Thoracic aorta (tissue), 2 donors: ENCODE data around the gene IFITM2. TPM values are rescaled to one million over a fixed set of nuclear protein-coding genes. Genes with fewer than 3 reads are reported as not detected.
A peak's percentile ranks its signal among the peaks of the same experiment; 100 is the strongest.

Experiments
- ATAC-seq: fragments of 150-250 bp; one replicate; pipeline ENCODE4 v1.8.0; 2017; ENCODE audit warnings: low read depth; ENCODE audit not compliant: insufficient number of reproducible peaks, low FRiP score
- DNase-seq: peaks from one replicate; pipeline ENCODE4 v3.0.0-alpha.2; 2020; ENCODE audit warnings: low spot score
- H3K27ac ChIP-seq, 2 donors: fragments of 200-600 bp; sonication (generic); 1 replicate in 1 of 2; 2 replicates in 1 of 2; pipeline ENCODE4 v1.5.1; 2016; ENCODE audit warnings: mild to moderate bottlenecking in 2 of 2, moderate library complexity in 2 of 2
- H3K27me3 ChIP-seq: fragments of 200-600 bp; sonication (generic); replicated peaks from 2 replicates; pipeline ENCODE4 v1.6.0; 2016; ENCODE audit warnings: mild to moderate bottlenecking; ENCODE audit not compliant: insufficient read depth
- H3K36me3 ChIP-seq: fragments of 200-600 bp; sonication (generic); one replicate; pipeline ENCODE4 v1.5.1; 2016
- H3K4me1 ChIP-seq, 2 donors: fragments of 200-600 bp; sonication (generic); 1 replicate in 1 of 2; 2 replicates in 1 of 2; pipeline versions ENCODE4 v1.5.1 to v1.6.0; 2016; ENCODE audit warnings: low read depth in 2 of 2, mild to moderate bottlenecking in 1 of 2; ENCODE audit not compliant: control insufficient read depth in 1 of 2
- H3K4me3 ChIP-seq: fragments of 200-600 bp; sonication (generic); 2 replicates; pipeline ENCODE4 v1.5.1; 2016; ENCODE audit warnings: mild to moderate bottlenecking
- H3K9me3 ChIP-seq: fragments of 200-600 bp; sonication (generic); 2 replicates; pipeline ENCODE4 v1.5.1; 2016
- CTCF ChIP-seq: fragments of 200-600 bp; sonication (generic); IDR thresholded peaks from one replicate; pipeline ENCODE4 v1.5.1; 2019; ENCODE audit warnings: antibody characterized with exemption
- total RNA-seq, 2 donors: library from RNA; depleted of rRNA; stranded (reverse); fragments of >200 nt; gene quantifications; one replicate each; pipeline versions ENCODE4 v1.1.0 to v1.2.3, GENCODE V29; 2016

The IFITM2 gene
- total RNA-seq, 2 donors from 2014 or later = 275 to 477 TPM

GRCh38 chr11:334264-334994 lies 26.8 kb downstream of the IFITM2 start:
- H3K4me1 ChIP-seq = peaks cover 0 to 10% of the 10 kb centered on the region in 2 donors
- H3K36me3 ChIP-seq = no peaks in the 10 kb centered on the region
- no peak overlapping the region for H3K4me3 ChIP-seq
- no peak overlapping the region for H3K27ac ChIP-seq
- H3K9me3 ChIP-seq = no peaks in the 10 kb centered on the region
- DNase-seq (no peak), ATAC-seq (no peak)
- no peak for TF ChIP-seq CTCF
- no peaks in the 10 kb centered on the region for H3K27me3 ChIP-seq

GRCh38 chr11:335779-336658 lies 28.4 kb downstream of the IFITM2 start:
- Histone ChIP-seq H3K4me3 (no peak overlapping the region), H3K9me3 (no peaks in the 10 kb centered on the region), H3K27me3 (no peaks in the 10 kb centered on the region), H3K4me1 (peaks cover 0 to 10% of the 10 kb centered on the region in 2 donors), H3K36me3 (no peaks in the 10 kb centered on the region), H3K27ac (peak overlapping the region; percentile 10 to 51)
- no peak for TF ChIP-seq CTCF
- DNase-seq (no peak), ATAC-seq (no peak)

GRCh38 chr11:336659-337198 lies 29.1 kb downstream of the IFITM2 start:
- Histone ChIP-seq H3K4me1 (peaks cover 0 to 10% of the 10 kb centered on the region in 2 donors), H3K4me3 (no peak overlapping the region), H3K36me3 (no peaks in the 10 kb centered on the region), H3K9me3 (no peaks in the 10 kb centered on the region), H3K27me3 (no peaks in the 10 kb centered on the region), H3K27ac (peak overlapping the region in 1 of 2 donors; percentile 10)
- no peak for TF ChIP-seq CTCF
- DNase-seq (no peak), ATAC-seq (no peak)

GRCh38 chr11:337711-338110 lies 30.1 kb downstream of the IFITM2 start:
- ATAC-seq (no peak), DNase-seq (no peak)
- peaks cover 0 to 10% of the 10 kb centered on the region in 2 donors for H3K4me1 ChIP-seq
- no peak overlapping the region for H3K27ac ChIP-seq
- H3K36me3 ChIP-seq = no peaks in the 10 kb centered on the region
- no peak overlapping the region for H3K4me3 ChIP-seq
- no peak for TF ChIP-seq CTCF
- H3K27me3 ChIP-seq = no peaks in the 10 kb centered on the region
- no peaks in the 10 kb centered on the region for H3K9me3 ChIP-seq

- ATAC-seq (no peak), DNase-seq (no peak)
- H3K27ac ChIP-seq = no peak overlapping the region
- no peaks in the 10 kb centered on the region for H3K9me3 ChIP-seq
- H3K27me3 ChIP-seq = no peaks in the 10 kb centered on the region
- no peak overlapping the region for H3K4me3 ChIP-seq
- H3K4me1 ChIP-seq = peaks cover 0 to 10% of the 10 kb centered on the region in 2 donors
- H3K36me3 ChIP-seq = no peaks in the 10 kb centered on the region
- no peak for TF ChIP-seq CTCF
Measured at GRCh38 chr11:339963-340362, 32.3 kb downstream of the IFITM2 start.
